Ovary (tissue), 9 donors: ENCODE data around the gene GLCE. TPM values are rescaled to one million over a fixed set of nuclear protein-coding genes. Genes with fewer than 3 reads are reported as not detected.

Source experiments
- DNase-seq, 5 donors: peaks; one replicate each; pipeline ENCODE4 v3.0.0-alpha.2; 2019 to 2020
- H3K27ac ChIP-seq, 2 donors: fragments of 200-600 bp; one replicate each; pipeline versions ENCODE4 v1.5.1 to v1.8.0; 2019 to 2022
- H3K27me3 ChIP-seq: fragments of 200-600 bp; one replicate; pipeline ENCODE4 v1.8.0; 2022
- H3K36me3 ChIP-seq: fragments of 200-600 bp; sonication (generic); one replicate; pipeline ENCODE4 v1.5.1; 2019
- H3K4me1 ChIP-seq: one replicate; pipeline ENCODE4 v1.8.1; 2013; ENCODE audit warnings: mild to moderate bottlenecking, moderate library complexity; ENCODE audit not compliant: insufficient read depth
- H3K4me3 ChIP-seq: fragments of 200-600 bp; sonication (generic); one replicate; pipeline ENCODE4 v1.5.1; 2017
- H3K9me3 ChIP-seq, 2 donors: fragments of 200-600 bp in 1 of 2; sonication (generic) in 1 of 2; one replicate each; pipeline versions ENCODE4 v1.5.1 to v1.8.1; 2013 to 2019; ENCODE audit warnings: mild to moderate bottlenecking in 1 of 2, moderate library complexity in 1 of 2
- EP300 ChIP-seq: sonication (generic); formaldehyde crosslinking; IDR thresholded peaks from one replicate; pipeline ENCODE4 v1.6.1; 2017; ENCODE audit warnings: antibody characterized with exemption
- POLR2A ChIP-seq: fragments of 450-650 bp; IDR thresholded peaks from one replicate; pipeline ENCODE4 v1.6.1; 2017; ENCODE audit warnings: antibody characterized with exemption, mild to moderate bottlenecking, moderate library complexity
- WGBS, 3 donors: extraction: QIAGEN DNeasy Blood & Tissue Kit in 1 of 3; methylation state at CpG; one replicate each; pipeline versions ENCODE4 v1.1.5 to v1.1.7; 2013 to 2017; 5-methylcytosine and 5-hydroxymethylcytosine counted together
- intact Hi-C, 4 donors: fragments of 100-400 bp; cut with DNase I; formaldehyde crosslinking; loops; one replicate each; pipeline versions ENCODE4 v1.11.0 to v1.15.1; 2022 to 2023
- polyA plus RNA-seq, 2 donors: library from polyadenylated mRNA; stranded (reverse); fragments of 200-250 nt in 1 of 2; fragments of 350-450 nt in 1 of 2; fragmentation: Illumina TruSeq in 1 of 2; extraction: RNeasy Lipid Tissue Mini Kit (QIAGEN cat#74804) in 1 of 2; gene quantifications; one replicate each; pipeline ENCODE4 v1.2.3, GENCODE V29; 2013 to 2014
- total RNA-seq, 7 donors: library from RNA; depleted of rRNA in 2 of 7; stranded (reverse); fragments of >200 nt in 2 of 7; fragmentation: NEBNext Ultra II Directional in 3 of 7; extraction: Animal tissue kit (Norgen Biotek cat#: 25700) in 3 of 7; gene quantifications; one replicate each; pipeline versions ENCODE4 v1.1.0 to v1.2.4, GENCODE V29; 2016 to 2023
- TF ChIP-seq, protein P1 (sequence below), 3 donors: fragments of 450-650 bp in 2 of 3; fragments of 200-600 bp in 1 of 3; IDR thresholded peaks; one replicate each; pipeline versions ENCODE4 v1.5.1 to v1.8.0; 2016 to 2022; ENCODE audit warnings: antibody characterized with exemption in 3 of 3, mild to moderate bottlenecking in 1 of 3
- donor health status: DM: no; HTN: no; CAD: no; lungs with moderate emphysema.
- donor health status: DM: no; HTN: no; CAD: no.
- donor health status: Bipolar disorder and iron deficiency.
- donor health status: DM: yes; HTN: yes; CAD: no.
- donor health status: DM: no; HTN: no; CAD: no.
- donor health status: DM: yes; HTN: yes; CAD: no.

GLCE gene
- total and polyA plus RNA-seq, 9 donors = 12.2 to 23.2 (median 16.7) TPM

- 88 to 95% (median 93%) methylated on average over 3 of the region's 3 CpGs for WGBS, 3 donors
- intact Hi-C loops = no loop called here
- Histone ChIP-seq H3K4me1 (peaks cover 5% of the 10 kb centered on the region), H3K4me3 (no peak overlapping the region), H3K27me3 (no peaks in the 10 kb centered on the region), H3K9me3 (no peaks in the 10 kb centered on the region), H3K27ac (no peak overlapping the region), H3K36me3 (no peaks in the 10 kb centered on the region)
- no peak for TF ChIP-seq POLR2A
- TF ChIP-seq EP300 = no peak
- TF ChIP-seq, protein P1, sequence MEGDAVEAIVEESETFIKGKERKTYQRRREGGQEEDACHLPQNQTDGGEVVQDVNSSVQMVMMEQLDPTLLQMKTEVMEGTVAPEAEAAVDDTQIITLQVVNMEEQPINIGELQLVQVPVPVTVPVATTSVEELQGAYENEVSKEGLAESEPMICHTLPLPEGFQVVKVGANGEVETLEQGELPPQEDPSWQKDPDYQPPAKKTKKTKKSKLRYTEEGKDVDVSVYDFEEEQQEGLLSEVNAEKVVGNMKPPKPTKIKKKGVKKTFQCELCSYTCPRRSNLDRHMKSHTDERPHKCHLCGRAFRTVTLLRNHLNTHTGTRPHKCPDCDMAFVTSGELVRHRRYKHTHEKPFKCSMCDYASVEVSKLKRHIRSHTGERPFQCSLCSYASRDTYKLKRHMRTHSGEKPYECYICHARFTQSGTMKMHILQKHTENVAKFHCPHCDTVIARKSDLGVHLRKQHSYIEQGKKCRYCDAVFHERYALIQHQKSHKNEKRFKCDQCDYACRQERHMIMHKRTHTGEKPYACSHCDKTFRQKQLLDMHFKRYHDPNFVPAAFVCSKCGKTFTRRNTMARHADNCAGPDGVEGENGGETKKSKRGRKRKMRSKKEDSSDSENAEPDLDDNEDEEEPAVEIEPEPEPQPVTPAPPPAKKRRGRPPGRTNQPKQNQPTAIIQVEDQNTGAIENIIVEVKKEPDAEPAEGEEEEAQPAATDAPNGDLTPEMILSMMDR (IDR thresholded peaks at IDR 0.05) = no peak
- DNase-seq = no peak
Observed at GRCh38 chr15:69120732-69121131, 39.7 kb upstream of the GLCE start.

DNA sequence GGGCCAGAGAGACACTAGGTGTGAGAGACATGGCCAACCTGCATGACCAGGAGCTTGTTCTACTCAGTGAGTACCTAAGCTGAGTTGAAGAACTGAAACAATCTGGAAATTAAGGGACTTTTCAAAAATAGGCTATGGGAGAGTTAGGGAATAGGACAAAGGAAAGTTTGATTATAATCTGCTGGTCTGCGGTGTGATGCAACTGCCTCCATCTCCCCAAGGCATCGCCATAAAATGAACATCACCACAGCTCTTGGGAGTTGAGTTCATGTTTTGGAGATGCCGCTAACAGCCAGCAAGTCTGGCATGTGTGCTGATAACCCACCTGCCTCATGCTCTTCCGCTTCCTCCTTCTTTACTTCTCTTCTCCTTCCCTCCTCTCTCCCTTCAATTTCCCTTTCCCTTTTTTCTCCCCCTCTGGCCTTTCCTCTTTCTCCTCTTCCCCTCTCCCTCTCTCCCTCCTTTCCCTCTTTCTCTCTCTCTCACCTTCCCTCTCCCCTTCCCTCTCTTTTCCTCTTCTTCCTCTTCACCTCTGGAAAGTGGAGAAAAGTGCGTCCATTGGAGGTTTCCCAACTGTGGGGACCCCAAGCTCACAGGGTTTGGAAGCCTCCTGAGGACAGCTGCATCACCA, 39.1 kb upstream of the GLCE start:
- WGBS, 3 donors = 92 to 98% (median 95%) methylated on average over 5 of the region's 5 CpGs
- TF ChIP-seq, protein P1 (IDR thresholded peaks at IDR 0.05) = no peak
- TF ChIP-seq POLR2A = no peak
- no peak overlapping the region for H3K4me3 ChIP-seq
- no peaks in the 10 kb centered on the region for H3K9me3 ChIP-seq
- no peak overlapping the region for H3K27ac ChIP-seq
- H3K36me3 ChIP-seq = no peaks in the 10 kb centered on the region
- DNase-seq = no peak
- H3K4me1 ChIP-seq = peaks cover 5% of the 10 kb centered on the region
- H3K27me3 ChIP-seq = no peaks in the 10 kb centered on the region
- intact Hi-C loops = no loop called here

DNA sequence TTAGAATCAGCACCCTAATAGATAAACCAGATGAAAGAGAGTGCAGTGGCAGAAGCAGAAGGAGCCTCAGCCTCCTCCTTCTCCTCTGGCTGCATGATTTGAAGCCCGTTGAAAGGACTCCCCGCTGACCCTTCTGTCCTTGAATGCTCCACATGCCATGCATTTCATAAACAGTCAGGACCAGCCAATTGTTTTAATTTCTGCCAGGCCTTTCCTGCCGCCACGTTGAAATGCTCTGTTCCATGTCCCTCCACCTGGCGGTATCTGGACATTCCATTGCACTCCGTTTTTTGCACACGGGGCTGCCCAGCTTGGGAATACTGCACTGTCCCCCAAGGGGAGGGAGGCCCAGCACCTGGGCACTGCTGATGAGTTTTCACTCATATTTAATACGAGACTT, 35.2 kb upstream of the GLCE start:
- H3K9me3 ChIP-seq = no peaks in the 10 kb centered on the region
- intact Hi-C loops = no loop called here
- peaks cover 5% of the 10 kb centered on the region for H3K4me1 ChIP-seq
- no peak for DNase-seq
- H3K36me3 ChIP-seq = no peaks in the 10 kb centered on the region
- WGBS, 3 donors = 17 to 26% (median 23%) methylated on average over 8 of the region's 8 CpGs
- H3K27ac ChIP-seq = no peak overlapping the region
- no peak overlapping the region for H3K4me3 ChIP-seq
- H3K27me3 ChIP-seq = no peaks in the 10 kb centered on the region
- no peak for TF ChIP-seq EP300
- TF ChIP-seq, protein P1 (IDR thresholded peaks at IDR 0.05) = no peak
- TF ChIP-seq POLR2A = no peak

- Histone ChIP-seq H3K27me3 (no peaks in the 10 kb centered on the region), H3K4me3 (no peak overlapping the region), H3K9me3 (no peaks in the 10 kb centered on the region), H3K36me3 (no peaks in the 10 kb centered on the region), H3K4me1 (peaks cover 5% of the 10 kb centered on the region), H3K27ac (no peak overlapping the region)
- intact Hi-C loops = no loop called here
- 51 to 59% (median 53%) methylated on average over 3 of the region's 3 CpGs for WGBS, 3 donors
- peak in 1 of 5 donors; percentile 9 for DNase-seq
- no peak for TF ChIP-seq EP300
- TF ChIP-seq POLR2A = no peak
- TF ChIP-seq, protein P1 (IDR thresholded peaks at IDR 0.05) = no peak
Observed at GRCh38 chr15:69126054-69126469, 34.4 kb upstream of the GLCE start.
